Hematopoietic multipotent progenitor cell treated with erythropoietin and hydrocortisone succinate and interleukin-3 and kit ligand, for 8 days (in vitro differentiated cells): ENCODE measurements around the gene BLOC1S5.
A peak's percentile ranks its signal among the peaks of the same experiment; 100 is the strongest.
"Not testable (repeated sequence)": the region's sequence is repeated elsewhere in the genome, so short reads cannot be mapped to it uniquely, and the experiment has no call there.

Source experiments
- DNase-seq: peaks from one replicate; pipeline ENCODE4 v3.0.0-alpha.2; 2015

The BLOC1S5 gene

DNA sequence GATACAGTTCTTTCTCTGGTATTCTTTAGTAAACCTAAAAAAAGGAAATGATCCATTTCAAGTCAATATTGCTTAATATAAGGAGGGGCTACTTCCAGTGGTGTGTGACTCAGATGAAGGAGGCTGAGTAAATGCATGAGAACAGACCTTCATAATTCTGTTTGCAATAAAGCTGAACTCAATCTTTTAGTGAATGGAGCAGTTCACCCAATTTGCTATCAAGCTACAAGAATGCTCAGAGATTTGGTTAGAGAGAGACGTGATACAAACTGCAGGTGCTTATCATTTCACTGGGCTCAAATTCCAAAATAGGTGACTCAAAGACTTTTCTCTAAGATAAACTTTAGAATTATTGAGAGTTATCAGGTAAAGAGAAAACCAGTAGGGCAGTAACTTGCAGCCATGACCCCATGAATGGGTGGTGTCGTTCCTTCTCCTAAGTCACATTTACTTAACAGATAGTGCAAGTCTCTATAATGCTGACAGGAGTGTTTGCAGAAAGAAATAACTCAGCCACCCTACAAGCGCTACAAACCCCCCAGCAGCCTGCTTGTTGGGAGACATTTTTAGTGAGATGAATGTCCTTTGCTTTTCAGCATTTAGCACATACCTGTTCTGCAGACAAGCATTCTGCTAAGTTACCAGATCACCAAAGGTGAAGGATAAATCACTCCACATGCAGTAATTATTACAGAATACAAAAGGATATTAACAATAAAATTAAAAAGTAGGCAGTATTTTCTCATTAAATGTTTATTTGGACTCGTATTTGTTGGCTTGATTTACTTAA, 16.4 kb upstream of the BLOC1S5 start:
- peak; percentile 44 for DNase-seq

DNA sequence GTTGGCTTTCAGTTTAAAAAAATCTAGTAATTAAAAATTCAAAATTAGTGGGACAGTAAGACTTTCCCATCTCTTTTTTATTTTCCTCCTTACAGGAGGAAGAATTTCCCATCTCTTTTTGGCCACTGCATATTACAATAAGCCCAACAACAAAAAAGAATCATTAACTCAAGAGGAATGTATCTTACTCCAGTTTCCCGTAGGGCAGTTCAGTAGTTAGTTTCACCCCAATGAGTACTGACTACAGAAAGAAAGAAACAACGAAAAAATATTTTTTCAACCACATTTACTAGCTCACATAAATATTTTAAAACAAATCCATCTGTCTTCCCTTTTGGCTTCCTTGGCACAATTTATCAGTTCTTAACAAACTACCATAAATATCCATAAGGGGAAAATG, 14.9 kb upstream of the BLOC1S5 start:
- DNase-seq, result no peak

DNA sequence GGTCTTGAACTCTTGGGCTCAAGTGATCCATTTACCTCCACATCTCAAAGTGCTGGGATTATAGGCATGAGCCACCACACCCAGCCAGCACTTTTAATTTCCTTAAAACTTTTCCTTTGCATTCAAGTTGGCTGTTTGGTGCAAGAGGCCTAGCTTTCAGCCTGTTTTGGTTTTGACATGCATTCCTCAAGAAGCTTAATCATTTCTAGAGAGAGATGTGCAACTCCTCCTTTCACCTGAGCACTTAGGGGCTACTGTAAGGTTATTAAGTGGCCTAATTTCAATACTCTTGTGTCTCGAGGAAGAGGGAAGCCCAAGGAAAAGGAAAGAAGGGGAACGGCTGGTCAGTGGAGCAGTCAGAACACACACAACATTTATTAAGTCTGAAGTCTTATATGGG, 13.8 kb upstream of the BLOC1S5 start:
- DNase-seq, result no peak

DNA sequence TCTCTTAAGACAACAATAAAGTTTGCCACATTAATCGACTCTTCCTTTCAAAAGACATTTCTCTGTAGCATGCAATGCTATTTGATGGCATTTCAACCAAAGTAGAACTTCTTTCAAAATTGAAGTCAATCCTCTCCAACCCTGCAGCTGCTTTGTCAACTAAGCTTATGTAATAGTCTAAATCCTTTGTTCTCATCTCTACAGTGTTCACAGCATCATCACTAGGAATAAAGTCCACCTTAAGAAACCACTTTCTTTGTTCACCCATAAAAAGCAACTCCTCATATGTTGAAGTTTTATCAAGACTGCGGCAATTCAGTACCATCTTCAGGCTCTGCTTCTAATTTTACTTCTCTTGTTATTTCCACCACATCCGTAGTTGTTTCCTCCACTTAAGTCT, 11.5 kb upstream of the BLOC1S5 start:
- no peak for DNase-seq

DNA sequence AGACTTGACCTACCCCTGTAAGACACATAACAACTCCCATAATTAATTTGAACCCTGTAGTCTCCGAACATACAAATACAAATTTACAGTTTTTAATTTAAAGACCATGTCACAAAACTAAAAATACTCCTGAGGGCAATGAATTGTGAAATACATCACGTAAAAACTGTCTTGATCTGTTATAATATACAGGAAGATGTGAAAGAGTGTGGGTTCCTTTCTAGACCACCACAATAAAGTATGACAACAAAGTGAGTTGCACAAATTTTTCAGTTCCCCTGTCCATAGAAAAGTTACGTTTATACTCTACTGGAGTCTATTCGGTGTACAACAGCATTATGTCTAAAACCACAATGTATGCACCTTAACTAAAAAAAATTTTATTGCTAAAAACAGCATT, 11.0 kb upstream of the BLOC1S5 start:
- DNase-seq, result no peak

DNA sequence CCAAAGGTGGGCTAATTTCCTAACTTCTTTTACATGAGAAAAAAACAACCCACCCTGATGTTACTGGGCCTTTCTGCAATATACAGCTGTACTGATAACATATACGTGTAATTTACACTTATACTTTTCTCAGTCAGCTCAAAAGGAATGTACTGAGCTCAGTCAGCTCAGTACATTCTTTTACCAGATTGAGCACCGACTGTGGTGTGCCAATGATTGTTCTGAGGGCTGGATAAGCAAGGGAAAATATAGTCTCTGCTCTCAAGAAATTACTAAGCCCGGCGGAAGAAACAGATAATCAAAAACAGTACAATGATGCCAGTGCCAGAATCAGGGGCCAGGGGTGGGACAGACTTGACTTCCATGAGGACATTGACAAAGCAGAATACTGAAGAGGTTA, 10.0 kb upstream of the BLOC1S5 start:
- DNase-seq, result no peak

DNA sequence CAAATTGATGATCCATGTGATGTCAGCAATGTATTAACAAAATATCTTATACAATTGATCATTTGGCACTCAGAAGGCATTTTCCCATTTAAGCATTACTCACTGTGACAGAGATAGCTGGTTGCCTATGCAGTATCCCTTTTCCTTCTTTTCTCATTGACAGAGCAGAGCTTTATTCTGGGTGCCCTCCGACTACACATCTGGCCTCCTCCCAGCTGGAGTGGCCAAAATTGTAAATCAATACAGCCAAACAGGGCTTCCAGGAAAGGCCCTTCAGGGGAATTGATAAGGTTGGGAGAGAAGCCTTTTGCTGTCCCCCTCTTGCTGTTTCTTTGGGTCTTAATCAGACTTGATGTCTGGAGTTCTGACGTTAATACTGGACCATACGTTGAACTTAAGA, 9.6 kb upstream of the BLOC1S5 start:
- DNase-seq, result no peak

DNA sequence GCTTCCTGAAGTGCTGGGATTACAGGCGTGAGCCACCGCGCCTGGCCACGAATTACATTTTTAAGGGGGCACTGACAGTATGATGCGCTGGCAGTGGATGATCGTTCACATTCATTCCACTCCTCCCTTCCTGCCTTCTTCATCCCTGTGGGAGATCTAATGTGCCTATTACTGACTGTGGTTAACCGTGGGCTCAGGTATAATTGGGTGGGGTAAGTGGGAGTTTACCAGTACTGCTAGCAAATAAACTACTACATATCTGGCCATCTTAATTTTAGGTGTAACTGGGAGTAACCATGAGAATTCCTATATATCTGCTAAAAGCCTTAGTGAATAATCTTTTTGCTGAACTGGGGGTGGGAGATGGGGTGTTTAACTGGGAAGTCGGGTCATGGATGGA, 6.5 kb upstream of the BLOC1S5 start:
- DNase-seq, result no peak

DNA sequence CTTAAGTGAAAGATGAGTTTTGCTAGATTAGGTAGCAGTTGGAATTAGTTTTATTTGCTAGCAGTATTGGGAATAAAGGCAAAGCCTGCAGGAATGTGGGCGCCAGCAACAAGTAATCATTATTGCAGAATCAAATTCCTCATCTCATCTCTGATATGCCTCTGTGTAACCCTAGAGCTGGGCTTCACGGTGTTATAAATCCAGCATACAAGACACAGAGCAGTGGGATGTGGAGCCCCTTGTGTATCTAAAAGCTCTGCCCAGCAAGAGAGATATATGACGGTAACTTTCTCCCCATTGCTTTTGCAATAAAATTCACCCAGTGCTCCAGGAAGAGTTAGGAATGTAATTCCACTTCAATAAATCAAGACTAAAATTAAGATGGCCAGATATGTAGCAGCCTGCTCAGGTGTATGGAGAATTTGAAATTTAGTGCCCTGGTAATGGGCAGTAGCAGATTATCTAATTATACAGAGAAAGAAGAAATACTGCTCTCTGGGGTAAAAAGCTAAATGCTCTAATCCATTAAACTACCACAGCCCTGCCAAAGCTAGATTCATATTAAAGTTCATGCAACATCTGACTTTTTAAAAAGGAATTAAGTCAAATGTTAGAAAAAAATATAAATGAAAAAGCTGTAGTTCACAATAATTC, 5.6 kb upstream of the BLOC1S5 start:
- DNase-seq, result no peak

DNA sequence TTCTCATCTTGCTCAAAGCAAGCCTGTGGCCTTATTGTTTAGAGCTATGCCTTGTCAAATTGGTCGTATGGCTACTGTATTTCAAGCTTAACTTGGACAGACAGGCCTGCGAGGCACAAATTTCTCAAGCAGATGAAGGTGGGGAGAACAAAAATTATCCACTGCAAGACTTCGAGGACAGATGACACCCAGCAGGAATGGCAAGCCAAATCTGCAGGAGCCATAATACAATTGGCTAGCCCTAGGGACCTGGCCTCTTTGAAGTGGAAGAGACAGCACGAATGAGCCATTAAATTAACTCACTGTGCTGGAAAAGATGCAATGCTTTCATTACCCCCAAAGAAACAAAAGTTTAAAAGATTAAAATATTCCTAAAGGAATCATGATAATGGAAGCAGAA, 5.0 kb upstream of the BLOC1S5 start:
- DNase-seq, result no peak

DNA sequence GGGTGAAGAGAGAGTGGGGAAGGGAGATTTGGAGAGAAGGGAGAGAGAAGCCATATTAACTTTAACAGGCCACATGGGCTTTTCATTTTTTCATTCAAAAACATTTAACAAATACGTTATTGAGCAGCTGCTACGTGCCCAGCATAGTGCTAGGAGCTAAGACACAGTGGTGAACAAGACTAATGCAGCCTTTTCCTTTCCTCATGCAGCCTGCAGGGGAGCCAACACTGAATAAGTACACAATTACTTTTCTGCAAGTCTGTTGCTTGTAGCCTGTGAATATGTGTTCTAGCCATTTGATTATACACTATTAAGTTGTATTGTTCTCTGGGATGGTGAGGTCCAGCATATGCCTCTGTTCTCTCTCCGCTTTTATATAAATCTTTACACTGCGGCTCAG, 1.9 kb upstream of the BLOC1S5 start:
- peak; percentile 35 for DNase-seq

DNA sequence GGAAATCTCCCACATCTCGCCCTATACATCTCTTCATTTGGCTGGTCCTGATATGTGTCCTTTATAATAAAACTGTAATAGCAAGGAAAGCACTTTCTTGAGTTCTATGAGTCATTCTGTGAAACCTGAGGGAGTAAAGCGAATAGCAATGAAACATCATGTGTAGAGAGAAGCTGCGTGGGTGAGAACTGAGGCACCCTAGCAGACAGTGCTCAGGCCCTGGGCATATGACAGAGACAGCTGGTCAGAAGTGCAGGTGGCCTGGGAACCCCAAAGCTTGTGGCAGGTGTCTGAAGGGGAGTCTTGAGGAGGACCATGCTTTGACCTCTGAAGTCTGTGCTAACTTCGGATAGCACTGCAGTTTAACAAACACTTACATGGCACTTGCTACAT, 1.3 kb upstream of the BLOC1S5 start:
- DNase-seq, result no peak

DNA sequence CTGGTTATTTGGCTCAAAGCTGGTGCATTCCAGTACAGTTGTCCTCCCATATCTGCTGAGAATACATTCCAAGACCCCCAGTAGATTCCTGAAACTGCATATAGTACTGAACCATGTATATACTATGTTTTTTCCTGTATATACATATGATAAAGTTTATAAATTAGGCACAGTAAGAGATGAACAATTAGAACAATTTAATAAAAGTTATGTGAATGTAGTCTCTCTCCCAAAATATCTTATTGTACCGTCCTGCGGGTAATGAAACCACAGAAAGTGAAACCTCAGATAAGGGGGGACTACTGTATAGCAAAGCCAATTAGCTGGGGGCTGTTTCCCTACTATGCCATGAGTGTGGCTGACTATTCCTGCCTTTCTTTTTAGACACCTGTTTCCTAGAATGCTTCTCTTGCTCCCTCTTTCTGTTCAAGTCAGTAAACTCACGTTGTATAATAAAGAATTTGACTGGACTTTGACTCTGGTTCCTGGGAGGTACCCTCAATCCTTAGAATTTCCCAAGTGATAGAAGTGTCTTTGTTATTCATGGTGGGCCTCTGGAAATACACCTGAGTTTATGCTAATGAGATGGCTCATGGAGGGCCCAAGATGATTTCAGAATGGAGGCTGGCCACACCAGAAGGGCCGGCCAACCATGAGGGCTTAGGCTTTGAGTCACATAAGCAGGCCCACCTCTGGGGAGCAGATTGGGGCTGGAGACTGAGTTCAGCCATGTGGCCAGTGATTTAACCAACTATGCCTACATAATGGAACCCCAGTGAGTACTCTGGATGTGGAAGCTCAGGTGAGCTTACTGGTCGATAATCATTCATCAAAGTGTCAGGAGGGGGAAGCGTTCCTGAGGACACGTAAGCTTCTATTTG, 689 bp upstream of the BLOC1S5 start:
- DNase-seq, result no peak

DNA sequence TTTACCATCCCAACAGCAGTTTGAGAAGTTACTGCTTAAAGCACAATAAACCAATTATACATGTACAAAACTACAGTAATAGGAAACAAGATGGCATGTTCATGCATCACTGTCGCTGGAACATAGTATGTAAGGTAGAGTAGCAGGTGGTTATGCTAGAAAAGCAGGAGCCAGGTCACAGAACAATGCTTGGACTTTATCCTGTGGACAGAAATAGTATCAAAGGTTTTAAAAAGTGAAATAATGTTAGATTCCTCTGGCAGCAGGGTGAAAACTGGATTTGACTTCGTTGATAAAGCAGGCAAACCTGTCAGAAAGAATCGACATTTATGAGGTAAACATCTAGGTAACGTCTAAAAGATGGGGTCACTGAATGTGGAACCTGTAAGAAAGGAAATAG, 2.5 kb downstream of the BLOC1S5 start:
- DNase-seq, result no peak

DNA sequence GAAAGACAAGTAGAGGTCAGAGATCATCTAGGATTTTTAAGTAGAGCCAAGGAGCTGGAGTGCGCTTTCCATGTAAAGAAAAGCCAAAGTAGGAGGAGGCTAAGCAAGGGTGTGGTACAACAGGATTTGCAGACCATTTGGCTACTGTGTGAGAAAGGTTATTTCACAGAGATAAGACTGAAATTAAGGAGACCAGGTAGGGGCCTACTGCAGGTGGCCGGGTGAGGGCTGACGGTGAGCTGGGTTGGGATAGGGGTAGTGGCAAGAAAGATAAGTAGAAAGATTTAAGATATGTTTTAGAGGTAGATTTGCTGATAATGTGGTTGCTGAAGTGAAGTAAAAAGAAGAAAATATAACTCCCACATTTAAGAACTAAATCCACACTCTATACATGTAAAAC, 3.8 kb downstream of the BLOC1S5 start:
- no peak for DNase-seq

DNA sequence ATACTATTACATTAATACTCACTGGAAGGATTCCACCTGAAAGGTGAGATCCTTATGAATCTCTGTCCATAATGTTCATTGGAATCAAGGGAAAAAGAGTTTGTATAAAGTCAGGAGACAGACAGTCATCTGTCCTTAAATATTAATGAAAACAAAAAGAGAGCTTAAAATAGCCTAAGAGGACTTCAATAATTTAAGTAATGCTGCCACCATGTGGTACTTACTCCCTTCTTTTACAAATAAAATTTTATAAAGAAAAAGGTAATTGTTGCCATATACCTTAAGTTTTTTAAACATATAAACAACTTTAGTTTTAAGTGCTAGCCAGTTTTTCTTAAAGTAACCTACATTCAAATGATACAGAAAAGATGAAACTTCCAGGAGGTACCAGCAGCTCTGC, 5.1 kb downstream of the BLOC1S5 start:
- DNase-seq, result peak; percentile 43

DNA sequence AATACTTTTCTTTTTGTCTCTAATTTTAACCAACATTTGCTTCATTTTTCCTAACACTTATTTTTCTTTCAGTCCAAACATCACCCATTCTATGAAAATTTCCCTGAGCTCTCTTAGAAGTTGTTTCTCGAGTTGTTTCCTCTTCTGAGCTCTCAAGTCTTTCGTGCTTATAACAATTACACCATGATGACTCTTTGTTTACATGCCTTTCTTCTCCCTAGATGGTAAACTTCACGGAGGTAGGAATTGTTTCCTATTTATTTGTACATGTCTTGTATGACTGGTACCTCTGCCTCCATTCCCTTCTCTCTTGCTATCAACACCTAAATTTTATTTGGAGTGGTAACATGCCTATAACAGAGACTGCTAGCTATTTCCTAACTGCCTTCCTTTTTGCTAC, 6.4 kb downstream of the BLOC1S5 start:
- DNase-seq, result no peak

DNA sequence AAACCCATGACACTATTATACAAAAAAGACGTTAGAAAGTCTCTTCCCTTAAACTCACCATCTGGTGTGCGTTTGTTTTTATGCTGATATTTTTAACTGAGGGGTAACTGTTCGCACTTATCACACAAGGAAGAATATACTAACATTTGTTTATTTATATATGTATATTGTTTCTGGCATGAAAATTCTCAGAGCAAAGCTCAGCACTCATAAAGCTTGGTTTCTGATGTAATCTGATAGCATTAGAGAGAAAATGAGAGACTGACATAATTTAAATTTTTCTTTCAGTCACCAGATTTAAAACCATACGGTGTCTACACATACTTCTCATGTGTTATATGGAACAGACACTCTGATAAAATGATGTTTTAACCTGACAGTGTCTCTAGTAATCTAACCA, 6.9 kb downstream of the BLOC1S5 start:
- no peak for DNase-seq

DNA sequence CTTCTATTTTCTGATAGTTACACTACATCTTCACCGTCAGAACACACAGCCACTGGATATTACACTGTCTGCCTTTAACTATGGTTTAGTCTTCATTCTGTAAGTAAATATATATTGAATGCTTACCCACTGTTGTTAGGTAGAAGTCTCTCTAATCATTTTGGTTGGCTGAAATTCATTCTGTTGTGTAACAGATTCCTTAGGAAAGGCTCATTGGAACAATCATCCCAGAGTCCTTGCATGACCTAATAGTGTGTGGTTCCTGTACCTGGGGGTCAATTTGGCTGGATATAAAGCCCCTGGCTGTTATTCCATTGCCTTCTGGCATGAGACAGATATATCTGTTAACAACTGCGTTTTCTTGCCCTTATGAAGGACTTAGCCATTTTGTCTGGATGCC, 9.9 kb downstream of the BLOC1S5 start:
- no peak for DNase-seq

DNA sequence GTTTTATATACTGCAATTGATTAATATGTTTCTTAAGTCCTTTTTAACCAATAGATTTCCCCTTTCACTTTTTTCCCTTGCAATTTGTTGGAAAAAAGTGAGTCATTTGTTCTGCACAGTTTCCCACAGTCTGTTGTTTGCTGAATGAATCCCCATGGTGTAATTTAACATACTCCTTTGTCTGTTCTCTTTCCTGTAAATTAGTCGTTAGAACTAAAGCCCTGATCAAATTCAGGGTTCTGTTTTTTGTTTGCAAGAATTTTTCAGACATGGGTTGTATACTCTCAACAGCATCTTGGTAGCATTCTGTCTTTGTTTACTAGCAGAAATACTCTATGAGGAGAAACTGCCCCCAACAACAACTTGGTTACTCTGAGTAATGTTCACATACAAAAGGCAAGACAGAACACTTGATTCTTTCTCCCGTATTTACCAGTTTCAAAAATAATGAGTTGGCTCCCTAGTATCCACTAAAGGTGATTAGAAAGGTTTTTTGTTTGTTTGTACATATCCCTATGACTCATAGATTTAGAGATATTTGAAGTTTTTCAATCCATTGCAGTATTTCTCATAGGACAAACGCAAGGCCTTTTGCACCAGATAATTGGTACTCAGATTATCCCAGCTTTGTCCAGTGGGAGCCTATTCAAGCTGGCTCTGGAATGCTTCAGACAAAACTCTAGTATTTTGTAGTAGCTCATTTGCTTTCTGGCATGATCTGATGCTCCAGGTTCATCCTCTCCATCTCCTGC, 16.5 kb downstream of the BLOC1S5 start:
- DNase-seq, result no peak

DNA sequence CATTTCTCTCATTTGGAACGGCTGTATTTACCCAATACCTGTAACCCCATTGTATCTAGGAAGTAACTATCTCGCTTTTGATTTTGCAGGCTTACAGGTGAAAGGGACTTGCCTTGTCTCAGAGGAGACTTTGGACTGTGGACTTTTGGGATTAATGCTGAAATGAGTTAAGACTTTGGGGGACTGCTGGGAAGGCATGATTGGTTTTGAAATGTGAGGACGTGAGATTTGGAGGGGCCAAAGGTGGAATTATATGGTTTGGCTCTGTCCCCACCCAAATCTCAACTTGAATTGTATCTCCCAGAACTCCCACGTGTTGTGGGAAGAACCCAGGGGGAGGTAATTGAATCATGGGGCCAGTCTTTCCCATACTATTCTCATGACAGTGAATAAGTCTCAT, 18.4 kb downstream of the BLOC1S5 start:
- DNase-seq, result not testable (repeated sequence)

DNA sequence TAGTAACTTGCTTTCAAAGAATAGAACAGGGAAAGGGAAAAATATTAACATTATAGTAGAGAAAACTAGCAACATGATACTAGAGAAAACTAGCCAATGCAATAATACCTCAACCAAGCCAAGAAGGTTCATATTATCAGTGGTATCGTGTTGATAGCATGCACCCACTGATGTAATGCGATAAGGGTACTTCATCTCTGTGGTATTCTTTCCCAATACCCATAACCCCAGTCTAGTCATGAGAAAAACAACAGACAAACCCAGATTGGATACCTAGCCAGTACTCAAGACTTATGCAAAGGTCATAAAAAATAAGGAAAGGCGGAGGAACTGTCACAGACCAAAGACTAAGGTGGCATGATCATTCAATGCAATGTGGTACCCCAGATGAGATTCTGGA, 21.0 kb downstream of the BLOC1S5 start:
- DNase-seq, result no peak

DNA sequence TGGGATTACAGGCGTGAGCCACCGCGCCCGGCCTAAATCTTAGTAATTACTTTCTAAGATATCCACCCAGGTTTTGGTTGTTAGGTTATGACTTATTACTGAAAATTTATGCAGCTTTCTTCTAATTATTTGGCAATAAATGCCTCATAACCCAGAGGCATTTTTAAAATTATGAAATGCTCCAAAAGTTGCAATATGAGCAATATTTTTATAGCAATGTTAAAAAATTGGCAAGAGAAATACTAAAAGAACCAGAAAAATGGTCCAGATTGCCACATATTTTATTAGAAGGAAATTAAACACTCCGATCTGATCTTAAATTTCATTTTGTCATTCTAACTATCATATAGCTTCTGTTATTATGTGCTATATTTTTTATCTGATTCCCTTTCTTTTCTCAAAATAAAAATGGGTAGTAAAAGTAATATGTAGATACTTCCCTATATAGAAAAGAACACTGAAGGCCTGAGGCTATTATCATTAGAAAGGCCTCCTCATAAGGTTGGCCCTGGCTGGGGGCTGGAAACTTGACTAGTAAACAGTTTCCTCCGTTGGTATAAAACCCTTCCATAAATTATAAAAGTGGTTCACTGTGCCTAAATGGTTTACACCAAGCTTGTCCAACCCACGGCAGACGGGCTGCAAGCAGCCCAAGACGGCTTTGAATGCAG, 22.1 kb downstream of the BLOC1S5 start:
- DNase-seq, result no peak
